ENCODE results near the gene UST.

The UST gene

GRCh38 chr6:148803979-148804378, 57.1 kb downstream of the UST start:
- DNase-seq (ENCODE audit: low spot score) = no peak

DNA sequence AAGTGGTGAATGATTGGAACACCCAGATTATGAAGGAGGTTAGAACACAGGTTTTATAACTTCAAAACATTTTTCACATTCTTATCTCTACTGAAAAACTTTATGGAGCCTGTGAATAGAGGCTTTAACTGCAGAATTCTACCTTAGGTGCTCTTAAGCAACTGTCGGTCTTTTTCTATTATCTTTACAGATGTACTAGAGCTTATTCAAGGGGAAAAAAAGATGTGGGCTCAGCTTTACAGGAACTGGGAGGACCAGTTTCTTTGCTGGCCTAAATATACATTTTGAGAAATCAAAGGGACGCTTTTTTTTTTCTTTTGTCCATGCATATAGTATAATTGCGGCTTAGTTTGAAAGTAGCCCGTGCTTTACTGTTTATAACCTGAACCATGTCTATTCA, 58.9 kb downstream of the UST start:
- DNase-seq (ENCODE audit: low spot score) = no peak

DNA sequence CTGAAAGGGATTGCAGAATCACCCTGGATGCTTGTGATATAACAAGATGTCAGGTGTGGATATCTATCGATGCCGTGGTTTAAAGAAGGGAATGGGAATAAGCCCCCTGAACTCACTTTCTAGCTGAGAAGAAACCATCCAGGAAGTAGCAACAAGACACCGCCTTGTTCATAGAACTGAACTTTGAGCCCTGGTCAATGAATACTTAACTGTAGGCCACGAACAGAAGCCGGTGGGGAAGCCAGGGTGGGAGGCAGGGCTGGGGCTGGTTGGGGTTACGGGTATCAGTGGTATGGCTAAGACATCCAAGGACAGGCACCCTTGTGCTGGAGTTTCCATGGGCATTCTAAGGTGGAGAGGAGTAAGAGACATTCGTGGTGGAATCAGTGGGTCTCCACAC, 61.0 kb downstream of the UST start:
- no peak for DNase-seq (ENCODE audit: low spot score)

DNA sequence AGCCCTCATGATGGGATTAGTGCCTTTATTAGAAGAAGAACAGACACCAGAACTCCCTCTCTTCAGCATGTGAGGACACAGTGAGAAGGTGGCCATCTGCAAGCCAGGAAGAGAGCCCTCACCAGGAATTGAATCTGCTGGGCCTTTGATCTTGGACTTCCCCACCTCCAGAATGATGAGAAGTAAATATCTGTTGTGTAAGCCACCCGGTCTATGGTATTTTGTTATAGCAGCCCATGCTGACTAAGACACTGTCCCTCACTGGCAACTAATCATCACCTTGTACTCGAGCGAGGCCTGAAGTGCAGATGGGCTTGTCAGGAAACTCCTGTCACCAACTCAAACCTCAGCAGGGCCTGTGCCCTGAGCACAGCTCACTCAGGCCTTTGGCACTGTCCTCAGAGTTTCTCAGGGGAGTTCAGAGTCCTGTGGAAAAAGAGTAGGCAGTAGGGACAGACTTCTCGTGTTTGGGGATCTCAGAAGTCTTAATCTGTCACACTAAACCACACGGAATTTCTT, 62.0 kb downstream of the UST start:
- no peak for DNase-seq (ENCODE audit: low spot score)

DNA sequence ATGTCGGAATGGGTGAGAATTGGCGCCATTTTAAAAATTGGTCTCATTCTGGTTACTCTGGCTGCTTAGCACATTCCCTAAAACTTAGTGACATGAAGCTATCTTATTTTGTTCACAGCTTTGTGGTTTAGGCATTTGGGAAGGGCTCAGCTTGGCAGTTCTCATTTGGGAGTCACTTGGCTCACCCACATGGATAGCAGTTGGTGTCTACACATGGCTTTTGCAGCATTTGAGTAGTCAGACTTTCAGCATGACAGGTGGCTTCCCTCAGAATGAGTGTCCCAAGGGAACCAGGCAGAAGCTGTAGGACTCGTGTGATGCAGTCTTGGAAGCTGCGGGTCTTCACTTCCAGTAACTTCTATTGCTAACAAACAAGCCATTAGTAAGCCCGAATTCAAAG, 64.6 kb downstream of the UST start:
- DNase-seq (ENCODE audit: low spot score) = no peak

DNA sequence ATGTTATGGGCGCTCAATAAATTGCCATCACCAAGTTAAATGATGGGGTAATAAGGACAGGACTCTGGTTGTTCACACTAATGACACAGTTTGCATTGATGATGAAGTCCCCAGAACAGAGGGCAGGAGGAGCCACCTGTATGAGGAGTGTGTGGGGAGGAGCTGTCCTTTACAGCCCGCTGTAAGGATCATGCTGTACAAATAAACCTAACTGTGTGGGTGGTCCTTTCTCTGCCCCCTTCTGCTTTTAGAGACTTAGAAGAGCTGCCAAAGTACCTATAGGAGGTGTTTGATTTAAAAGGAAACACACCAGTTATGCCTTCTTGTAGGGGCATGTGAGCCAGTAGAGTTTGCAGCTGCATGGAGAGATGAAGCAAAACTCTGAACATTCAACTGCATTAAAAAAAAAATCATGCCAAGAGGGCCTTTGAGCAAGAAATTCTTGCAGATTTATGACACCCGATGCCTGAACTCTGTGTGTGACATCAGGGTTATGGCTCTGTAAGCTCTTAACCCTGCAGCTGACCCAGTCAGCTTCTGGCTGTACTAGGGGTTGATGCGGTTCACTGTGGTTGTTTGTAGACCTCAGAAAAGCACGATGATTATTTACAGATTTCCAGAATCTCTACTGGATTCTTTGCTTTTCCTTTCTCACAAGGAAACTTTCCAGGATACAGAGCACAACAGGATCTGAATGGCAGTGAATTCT, 67.4 kb downstream of the UST start:
- no peak for DNase-seq (ENCODE audit: low spot score)

GRCh38 chr6:148814869-148815268, 68.0 kb downstream of the UST start:
- DNase-seq (ENCODE audit: low spot score) = no peak

- DNase-seq (ENCODE audit: low spot score) = no peak
Measured at GRCh38 chr6:148816117-148816516, 69.3 kb downstream of the UST start.

- no peak for DNase-seq (ENCODE audit: low spot score)
Measured at GRCh38 chr6:148817689-148818088, 70.9 kb downstream of the UST start.

DNA sequence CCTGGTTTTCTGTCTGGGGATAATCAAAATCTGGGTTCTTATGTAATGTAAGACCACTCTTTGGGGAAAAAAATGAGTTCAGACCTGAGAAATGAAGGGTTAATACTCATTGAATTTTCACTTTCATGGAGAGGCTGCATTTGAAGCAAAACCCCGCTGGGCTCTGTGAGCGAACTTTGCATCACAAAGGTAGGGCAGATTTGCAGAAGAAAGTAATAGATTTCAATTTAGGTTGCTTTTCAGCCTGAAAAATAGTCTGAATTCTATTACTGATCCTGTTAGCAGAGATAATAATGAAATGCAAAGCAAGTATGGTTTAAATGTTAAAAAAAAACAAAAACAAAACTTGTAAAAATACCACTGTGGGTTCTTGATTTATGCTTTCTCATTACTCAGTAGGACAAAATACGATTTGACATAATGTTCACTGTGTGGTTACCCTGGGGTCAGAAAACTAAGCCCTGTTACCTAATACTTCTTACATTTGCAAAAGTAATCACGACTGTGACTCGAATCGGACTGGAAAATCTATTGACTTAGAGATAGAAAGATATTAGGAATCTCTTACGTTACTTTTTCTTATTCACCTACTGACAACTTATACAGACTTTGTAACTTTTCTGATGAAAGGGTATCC, 72.2 kb downstream of the UST start:
- no peak for DNase-seq (ENCODE audit: low spot score)

DNA sequence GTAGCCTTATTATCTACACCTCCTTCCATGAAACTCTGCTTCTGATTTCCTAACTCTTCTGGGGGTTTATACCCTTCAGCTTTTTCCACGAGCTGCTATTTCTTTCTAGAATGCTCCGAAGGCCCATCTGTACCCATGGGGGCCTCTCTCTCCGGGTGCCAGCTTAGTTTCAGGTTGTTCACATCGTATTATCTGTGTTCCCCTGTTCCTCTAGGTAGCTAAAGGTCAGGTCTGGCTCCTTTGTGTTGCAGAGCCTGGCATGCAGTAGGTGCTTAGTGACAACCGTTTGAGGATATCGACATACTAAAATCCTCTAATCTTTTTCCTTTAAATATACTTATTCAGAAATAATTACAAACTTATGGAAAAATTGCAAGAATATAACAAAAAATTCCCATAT, 73.0 kb downstream of the UST start:
- DNase-seq (ENCODE audit: low spot score) = no peak

GRCh38 chr6:148822819-148823218, 76.0 kb downstream of the UST start:
- no peak for DNase-seq (ENCODE audit: low spot score)

DNA sequence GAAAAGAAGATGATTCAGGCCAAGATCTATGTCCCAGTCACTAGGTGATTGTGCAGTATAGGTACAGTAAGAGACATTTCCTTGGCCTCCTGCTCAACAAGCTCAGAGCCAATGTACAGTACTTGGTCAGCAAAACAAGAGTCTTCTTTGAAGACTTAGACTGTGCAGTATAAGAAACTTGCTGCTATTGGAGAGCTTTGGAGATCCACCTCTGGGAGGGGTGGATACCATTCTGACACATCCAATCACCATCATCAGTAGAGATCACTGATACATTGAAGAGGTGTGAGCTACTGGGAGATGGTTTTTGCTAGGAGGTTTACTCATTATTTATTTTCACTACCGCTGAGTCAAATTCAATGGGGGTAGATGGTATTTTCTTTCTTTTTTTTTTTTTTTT, 77.5 kb downstream of the UST start:
- no peak for DNase-seq (ENCODE audit: low spot score)

DNA sequence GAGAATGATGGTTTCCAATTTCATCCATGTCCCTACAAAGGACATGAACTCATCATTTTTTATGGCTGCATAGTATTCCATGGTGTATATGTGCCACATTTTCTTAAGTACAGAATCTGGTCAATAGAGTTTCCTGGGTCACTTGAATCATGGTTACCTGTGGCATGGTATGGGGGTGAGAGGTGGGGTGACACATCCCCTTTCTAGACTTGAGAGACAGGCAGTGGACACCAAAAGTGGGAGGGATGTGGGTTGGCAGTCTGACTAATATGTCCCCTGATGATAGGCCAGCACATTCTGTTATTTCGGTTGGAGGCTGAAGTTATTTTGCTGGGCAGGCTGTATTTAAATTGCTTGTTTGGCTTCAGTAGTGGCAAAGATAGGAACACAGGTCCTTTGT, 78.1 kb downstream of the UST start:
- no peak for DNase-seq (ENCODE audit: low spot score)

- no peak for DNase-seq (ENCODE audit: low spot score)
Measured at GRCh38 chr6:148825492-148825891, 78.7 kb downstream of the UST start.

GRCh38 chr6:148827416-148828045, 80.7 kb downstream of the UST start:
- no peak for DNase-seq (ENCODE audit: low spot score)

GRCh38 chr6:148828047-148828446, 81.2 kb downstream of the UST start:
- no peak for DNase-seq (ENCODE audit: low spot score)

DNA sequence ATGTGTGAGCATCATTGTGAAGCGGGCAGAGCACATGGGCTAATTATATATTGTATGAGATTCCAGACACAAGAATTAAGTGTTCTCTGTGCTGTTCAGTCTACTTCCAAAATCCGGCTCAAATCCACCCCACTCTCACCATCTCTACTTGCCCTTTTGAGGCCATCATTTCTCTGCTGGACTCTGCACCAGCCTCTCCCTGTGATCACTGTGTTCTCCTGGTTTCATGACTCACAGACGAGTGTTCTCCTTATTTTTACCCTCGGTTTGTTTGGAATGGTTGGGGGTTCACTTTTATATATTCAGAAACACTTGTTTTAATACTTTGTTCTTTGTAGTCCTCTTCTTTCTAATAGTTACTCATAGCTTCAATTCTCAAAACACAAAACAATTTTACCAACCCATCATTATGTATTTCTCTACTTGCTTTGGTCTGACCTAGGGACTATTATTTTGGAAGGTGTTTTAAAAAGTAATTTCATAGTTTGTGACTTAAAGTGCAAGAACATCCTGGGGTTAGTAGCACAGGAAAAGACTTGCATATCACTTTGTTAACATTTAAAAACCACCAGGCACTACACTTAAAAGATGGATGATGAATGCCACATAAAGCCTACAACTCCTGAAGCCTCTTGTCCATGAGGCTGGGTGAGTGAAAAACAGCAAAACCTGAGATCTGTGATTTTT, 82.7 kb downstream of the UST start:
- no peak for DNase-seq (ENCODE audit: low spot score)

GRCh38 chr6:148830614-148831013, 83.8 kb downstream of the UST start:
- no peak for DNase-seq (ENCODE audit: low spot score)

DNA sequence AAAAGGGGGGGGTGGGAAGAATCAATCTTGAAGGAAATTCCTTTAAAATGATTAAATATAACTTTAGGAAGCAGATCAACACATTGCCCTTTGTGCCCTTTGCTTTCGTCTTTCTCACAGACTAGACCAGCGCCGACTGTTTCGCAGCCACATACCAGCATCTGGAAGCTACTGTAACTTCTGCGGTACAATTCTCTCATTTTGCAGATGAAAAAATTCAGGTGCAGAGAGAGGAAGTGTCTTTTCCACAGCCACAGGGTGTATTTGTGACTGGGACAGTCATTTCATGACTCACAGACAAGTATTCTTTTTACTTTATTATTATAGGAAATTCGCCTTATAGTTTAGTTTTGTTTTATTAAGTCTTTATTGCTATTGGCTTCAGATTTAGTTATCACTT, 84.2 kb downstream of the UST start:
- DNase-seq (ENCODE audit: low spot score) = peak; percentile 18

DNA sequence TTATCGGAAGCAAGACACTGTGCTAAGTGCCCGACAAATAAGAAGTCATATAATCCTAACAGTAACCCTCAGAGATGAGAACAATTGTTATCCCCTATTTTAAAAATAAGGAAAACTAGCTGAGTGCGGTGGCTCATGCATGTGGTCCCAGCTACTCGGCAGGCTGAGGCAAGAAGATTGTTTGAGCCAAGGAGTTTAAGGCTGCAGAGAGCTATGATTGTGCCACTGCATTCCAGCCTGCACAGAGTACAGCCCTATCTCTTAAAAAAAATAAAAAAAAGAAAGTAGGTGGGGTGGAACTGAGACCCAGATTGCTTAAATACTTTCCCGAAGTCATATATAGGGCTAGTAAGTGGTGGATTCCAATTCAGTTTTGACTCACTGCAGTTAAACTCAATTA, 84.7 kb downstream of the UST start:
- DNase-seq (ENCODE audit: low spot score) = no peak

DNA sequence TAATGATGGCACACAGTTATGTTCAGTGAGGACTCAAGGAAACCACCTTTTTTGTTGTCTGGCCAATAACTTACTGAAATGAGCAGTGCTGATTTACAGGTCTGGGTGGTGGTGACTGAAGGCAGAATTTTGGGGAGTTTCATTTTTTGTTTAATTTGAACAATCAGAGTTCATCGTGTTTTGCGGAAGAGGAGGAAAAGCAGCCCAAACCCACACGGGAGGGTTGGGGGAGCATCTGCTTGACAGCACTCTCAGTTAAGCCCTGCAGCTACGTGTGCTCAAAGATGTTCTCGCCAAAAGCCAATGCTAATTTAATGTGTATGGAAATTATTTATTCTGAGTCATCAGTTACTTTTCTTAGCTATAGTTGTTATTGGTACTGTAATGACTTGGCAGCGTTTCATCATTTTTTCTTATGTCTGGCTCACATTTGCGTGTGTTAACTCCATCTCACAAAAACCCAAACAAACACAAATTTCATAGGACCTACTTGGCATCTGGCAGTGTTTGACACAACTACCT, 89.2 kb downstream of the UST start:
- peak; percentile 14 for DNase-seq (ENCODE audit: low spot score)

- DNase-seq (ENCODE audit: low spot score) = no peak
Measured at GRCh38 chr6:148836751-148837150, 89.9 kb downstream of the UST start.

All from germinal center (tissue), 1 donor.